GM23338 (cell line): ENCODE measurements around the gene LRRC10B. TPM values are rescaled to one million over a fixed set of nuclear protein-coding genes. Genes with fewer than 3 reads are reported as not detected.
A peak's percentile ranks its signal among the peaks of the same experiment; 100 is the strongest.

Source experiments
- ATAC-seq: fragments of 200-7000 bp; cut with Tn5 transposase; 3 replicates; pipeline ENCODE4 v1.9.1; 2020
- DNase-seq: peaks from one replicate; pipeline ENCODE4 v3.0.0-alpha.2; 2015; ENCODE audit warnings: low spot score
- H2AFZ ChIP-seq: fragments of 200-600 bp; sonication (generic); 2 replicates; pipeline ENCODE4 v1.8.0; 2016; ENCODE audit warnings: antibody characterized with exemption, mild to moderate bottlenecking, moderate library complexity
- H3F3A ChIP-seq: fragments of 200-600 bp; sonication (generic); replicated peaks from 2 replicates; pipeline ENCODE4 v1.8.0; 2017; ENCODE audit warnings: antibody characterized with exemption, mixed run types, low read depth
- H3K27ac ChIP-seq: fragments of 200-600 bp; sonication (generic); 2 replicates; pipeline ENCODE4 v1.6.1; 2016; ENCODE audit warnings: low read depth
- H3K27me3 ChIP-seq: fragments of 200-600 bp; sonication (generic); 2 replicates; pipeline ENCODE4 v1.8.0; 2016; ENCODE audit warnings: mild to moderate bottlenecking, mixed run types, moderate library complexity; ENCODE audit not compliant: insufficient read depth
- H3K36me3 ChIP-seq: fragments of 200-600 bp; sonication (generic); 2 replicates; pipeline ENCODE4 v1.8.0; 2016; ENCODE audit warnings: mild to moderate bottlenecking; ENCODE audit not compliant: insufficient read depth
- H3K4me1 ChIP-seq: fragments of 200-600 bp; sonication (generic); 2 replicates; pipeline ENCODE4 v1.8.0; 2016; ENCODE audit warnings: mild to moderate bottlenecking, moderate library complexity; ENCODE audit not compliant: insufficient read depth
- H3K4me2 ChIP-seq: fragments of 200-600 bp; sonication (generic); 2 replicates; pipeline ENCODE4 v1.7.1; 2017; ENCODE audit warnings: mixed run types
- H3K4me3 ChIP-seq: fragments of 200-600 bp; sonication (generic); 2 replicates; pipeline ENCODE4 v1.6.1; 2016; ENCODE audit warnings: mixed run types
- H3K79me2 ChIP-seq: fragments of 200-600 bp; sonication (generic); replicated peaks from 2 replicates; pipeline ENCODE4 v1.8.0; 2017; ENCODE audit warnings: mild to moderate bottlenecking; ENCODE audit not compliant: insufficient read depth
- H3K9me2 ChIP-seq: fragments of 200-600 bp; sonication (generic); 2 replicates; pipeline ENCODE4 v1.8.0; 2017; ENCODE audit not compliant: insufficient read depth
- H4K20me1 ChIP-seq: fragments of 200-600 bp; sonication (generic); replicated peaks from 2 replicates; pipeline ENCODE4 v1.8.0; 2017; ENCODE audit warnings: mild to moderate bottlenecking; ENCODE audit not compliant: insufficient read depth
- H3K27ac Mint-ChIP-seq: 2 replicates; pipeline ENCODE4 v1.8.0; 2020; ENCODE audit warnings: inconsistent platforms, mild to moderate bottlenecking, moderate library complexity, mixed read lengths
- H3K27me3 Mint-ChIP-seq: 3 replicates; pipeline ENCODE4 v1.8.0; 2022; ENCODE audit warnings: low read depth, mild to moderate bottlenecking, moderate library complexity, mixed read lengths, inconsistent platforms; ENCODE audit not compliant: insufficient read depth, poor library complexity
- H3K36me3 Mint-ChIP-seq: 3 replicates; pipeline ENCODE4 v1.8.0; 2021; ENCODE audit warnings: low read depth, mild to moderate bottlenecking, inconsistent platforms, moderate library complexity, mixed read lengths
- H3K4me1 Mint-ChIP-seq: 3 replicates; pipeline ENCODE4 v1.8.0; 2020; ENCODE audit warnings: mild to moderate bottlenecking, inconsistent platforms, mixed read lengths
- H3K4me3 Mint-ChIP-seq: 3 replicates; pipeline ENCODE4 v1.8.0; 2021; ENCODE audit warnings: moderate library complexity, mild to moderate bottlenecking, inconsistent platforms, mixed read lengths
- H3K9me3 Mint-ChIP-seq: 3 replicates; pipeline ENCODE4 v1.8.0; 2020; ENCODE audit warnings: moderate library complexity, mild to moderate bottlenecking, inconsistent platforms, mixed read lengths
- CREB1 ChIP-seq: fragments of 250-450 bp; sonication (Bioruptor Pico); IDR thresholded peaks from 2 replicates; pipeline ENCODE4 v1.5.0; 2020; ENCODE audit warnings: low read depth, mild to moderate bottlenecking, moderate library complexity
- JUNB ChIP-seq: IDR thresholded peaks from one replicate; pipeline ENCODE4 v1.6.1; 2016; ENCODE audit warnings: antibody characterized with exemption; ENCODE audit not compliant: unreplicated experiment
- POLR2AphosphoS5 ChIP-seq: IDR thresholded peaks from 2 replicates; pipeline ENCODE4 v1.6.1; 2016; ENCODE audit warnings: antibody characterized with exemption, low read depth
- REST ChIP-seq: IDR thresholded peaks from one replicate; pipeline ENCODE4 v1.6.1; 2018; ENCODE audit warnings: antibody characterized with exemption; ENCODE audit not compliant: unreplicated experiment
- STAT1 ChIP-seq: IDR thresholded peaks from one replicate; pipeline ENCODE4 v1.6.1; 2016; ENCODE audit warnings: antibody characterized with exemption; ENCODE audit not compliant: unreplicated experiment
- ZNF462 ChIP-seq: fragments of 250-450 bp; sonication (Bioruptor Pico); IDR thresholded peaks from 2 replicates; pipeline ENCODE4 v1.5.0; 2020; ENCODE audit warnings: mild to moderate bottlenecking, moderate library complexity
- polyA plus RNA-seq: library from polyadenylated mRNA; unstranded; fragments of >200 nt; fragmentation: Nextera tagmentation; extraction: Ambion mirVana; gene quantifications from 2 replicates; pipeline ENCODE4 v1.2.1, GENCODE V29; 2016
- total RNA-seq: library from RNA; depleted of rRNA; stranded (reverse); fragments of >200 nt; shearing (Covaris generic); gene quantifications from 2 replicates; pipeline ENCODE4 v1.2.3, GENCODE V29; 2014
- TF ChIP-seq, protein P1 (sequence below): IDR thresholded peaks from 2 replicates; pipeline ENCODE4 v1.6.1; 2016; ENCODE audit warnings: antibody characterized with exemption

LRRC10B gene
- total and polyA plus RNA-seq, 2 experiments from 2014 or later: 0.47 to 1.6 TPM

DNA sequence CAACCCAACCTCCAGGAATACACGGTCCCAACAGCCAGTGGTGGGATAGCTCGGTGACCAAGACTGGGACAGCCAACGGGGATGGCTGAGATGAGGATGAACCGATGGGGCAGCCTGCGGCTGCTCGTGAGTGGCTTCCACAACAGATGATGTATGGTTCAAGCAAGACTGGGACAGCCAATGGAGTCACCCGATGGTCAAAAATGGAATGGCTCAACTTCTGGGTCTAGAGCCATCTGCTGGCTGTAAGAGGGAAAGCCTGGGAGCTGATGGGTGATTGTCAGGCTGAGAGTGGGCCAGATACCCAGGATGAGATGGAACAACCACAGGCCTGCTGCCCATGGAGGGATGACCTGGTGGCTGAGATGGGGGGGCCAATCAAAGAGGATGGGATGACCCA, 36.8 kb downstream of the LRRC10B start (continued):
- TF ChIP-seq ZNF462 (CRISPR knock-in tag): peak; percentile 72

GRCh38 chr11:61545921-61546320, 37.4 kb downstream of the LRRC10B start:
- Histone ChIP-seq H3K4me1 (peaks cover 14% of the 10 kb centered on the region), H3K4me2 (no peak overlapping the region), H2AFZ (no peak overlapping the region), H3F3A (no peaks in the 10 kb centered on the region), H3K27me3 (no peaks in the 10 kb centered on the region), H3K36me3 (no peaks in the 10 kb centered on the region), H3K27ac (no peak overlapping the region), H3K79me2 (no peaks in the 10 kb centered on the region), H3K4me3 (no peak overlapping the region), H3K9me2 (peaks cover 9% of the 10 kb centered on the region), H4K20me1 (no peaks in the 10 kb centered on the region)
- DNase-seq: no peak
- peaks cover 9% of the 10 kb centered on the region for H3K27me3 Mint-ChIP-seq
- H3K4me1 Mint-ChIP-seq: peaks cover 37% of the 10 kb centered on the region
- H3K4me3 Mint-ChIP-seq: no peak overlapping the region
- H3K36me3 Mint-ChIP-seq: no peaks in the 10 kb centered on the region; the same call in 2 of the 3 replicates
- ATAC-seq: no peak
- no peaks in the 10 kb centered on the region for H3K9me3 Mint-ChIP-seq
- no peak overlapping the region for H3K27ac Mint-ChIP-seq
- TF ChIP-seq REST: no peak
- no peak for TF ChIP-seq POLR2AphosphoS5
- TF ChIP-seq, protein P1, sequence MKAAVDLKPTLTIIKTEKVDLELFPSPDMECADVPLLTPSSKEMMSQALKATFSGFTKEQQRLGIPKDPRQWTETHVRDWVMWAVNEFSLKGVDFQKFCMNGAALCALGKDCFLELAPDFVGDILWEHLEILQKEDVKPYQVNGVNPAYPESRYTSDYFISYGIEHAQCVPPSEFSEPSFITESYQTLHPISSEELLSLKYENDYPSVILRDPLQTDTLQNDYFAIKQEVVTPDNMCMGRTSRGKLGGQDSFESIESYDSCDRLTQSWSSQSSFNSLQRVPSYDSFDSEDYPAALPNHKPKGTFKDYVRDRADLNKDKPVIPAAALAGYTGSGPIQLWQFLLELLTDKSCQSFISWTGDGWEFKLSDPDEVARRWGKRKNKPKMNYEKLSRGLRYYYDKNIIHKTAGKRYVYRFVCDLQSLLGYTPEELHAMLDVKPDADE: no peak
- no peak for TF ChIP-seq STAT1
- no peak for TF ChIP-seq CREB1 (CRISPR knock-in tag)
- no peak for TF ChIP-seq JUNB
